Thyroid gland (tissue), 4 donors: ENCODE results near the gene PEX7. TPM values are rescaled to one million over a fixed set of nuclear protein-coding genes. Genes with fewer than 3 reads are reported as not detected.
"Not testable (repeated sequence)": the region's sequence is repeated elsewhere in the genome, so short reads cannot be mapped to it uniquely, and the experiment has no call there.

Source experiments
- DNase-seq, 2 donors: peaks; one replicate each; pipeline ENCODE4 v3.0.0-alpha.2; 2019
- H3K27ac ChIP-seq, 3 donors: fragments of 200-600 bp; sonication (generic); 1 replicate in 2 of 3; 2 replicates in 1 of 3; pipeline ENCODE4 v1.5.1; 2016 to 2019; ENCODE audit warnings: mild to moderate bottlenecking in 1 of 3, moderate library complexity in 1 of 3
- H3K27me3 ChIP-seq: fragments of 200-600 bp; sonication (generic); one replicate; pipeline ENCODE4 v1.5.1; 2019
- H3K36me3 ChIP-seq, 2 donors: fragments of 200-600 bp; sonication (generic); one replicate each; pipeline ENCODE4 v1.5.1; 2016 to 2019
- H3K4me1 ChIP-seq, 2 donors: fragments of 200-600 bp; sonication (generic); one replicate each; pipeline ENCODE4 v1.5.1; 2017 to 2019
- H3K4me3 ChIP-seq, 3 donors: fragments of 200-600 bp; sonication (generic); replicated peaks in 1 of 3; 1 replicate in 2 of 3; 2 replicates in 1 of 3; pipeline ENCODE4 v1.5.1; 2016; ENCODE audit warnings: mild to moderate bottlenecking in 1 of 3
- H3K9me3 ChIP-seq: fragments of 200-600 bp; sonication (generic); one replicate; pipeline ENCODE4 v1.5.1; 2017
- CTCF ChIP-seq, 6 experiments: fragments of 200-600 bp in 3 of 6; fragments of 450-650 bp in 3 of 6; sonication (generic) in 3 of 6; IDR thresholded peaks; one replicate each; pipeline ENCODE4 v1.5.1; 2016 to 2019; ENCODE audit warnings: antibody characterized with exemption in 6 of 6, mild to moderate bottlenecking in 2 of 6, inconsistent platforms in 1 of 6, moderate library complexity in 1 of 6
- POLR2A ChIP-seq, 2 donors: fragments of 450-650 bp; IDR thresholded peaks; one replicate each; pipeline ENCODE4 v1.6.1; 2017; ENCODE audit warnings: antibody characterized with exemption in 2 of 2, mild to moderate bottlenecking in 2 of 2, moderate library complexity in 1 of 2
- WGBS, 2 donors: methylation state at CpG; one replicate each; pipeline ENCODE4 v1.1.5; 2017; 5-methylcytosine and 5-hydroxymethylcytosine counted together
- intact Hi-C: fragments of 100-400 bp; cut with DNase I; formaldehyde crosslinking; loops from one replicate; pipeline ENCODE4 v1.15.1; 2023
- total RNA-seq, 4 donors: library from RNA; depleted of rRNA; stranded (reverse); fragments of >200 nt; gene quantifications; one replicate each; pipeline ENCODE4 v1.2.3, GENCODE V29; 2016

PEX7 gene
- total RNA-seq, 4 donors from 2014 or later, result 16.4 to 23.9 (median 18.2) TPM

- H3K9me3 ChIP-seq, result no peaks in the 10 kb centered on the region
- peaks cover 0 to 5% of the 10 kb centered on the region in 2 donors for H3K36me3 ChIP-seq
- TF ChIP-seq POLR2A (IDR thresholded peaks at IDR 0.05) (no peak), CTCF (IDR thresholded peaks at IDR 0.05) (no peak)
- 91 to 95% methylated on average over 3 of the region's 3 CpGs for WGBS, 2 donors
- no peak overlapping the region for H3K27ac ChIP-seq
- H3K27me3 ChIP-seq, result no peaks in the 10 kb centered on the region
- no peak for DNase-seq
- no peaks in the 10 kb centered on the region for H3K4me1 ChIP-seq
- intact Hi-C loops, result no loop called here
- no peak overlapping the region for H3K4me3 ChIP-seq
These were observed 73.5 kb downstream of the PEX7 start for GRCh38 chr6:136895901-136896300.

- TF ChIP-seq CTCF (IDR thresholded peaks at IDR 0.05) (no peak), POLR2A (IDR thresholded peaks at IDR 0.05) (no peak)
- H3K9me3 ChIP-seq, result no peaks in the 10 kb centered on the region
- intact Hi-C loops, result no loop called here
- no peak overlapping the region for H3K27ac ChIP-seq
- 43 to 95% methylated on average over 1 of the region's 1 CpG for WGBS, 2 donors
- H3K4me1 ChIP-seq, result no peaks in the 10 kb centered on the region
- H3K4me3 ChIP-seq, result no peak overlapping the region
- H3K36me3 ChIP-seq, result peaks cover 0 to 8% of the 10 kb centered on the region in 2 donors
- DNase-seq, result no peak
- H3K27me3 ChIP-seq, result no peaks in the 10 kb centered on the region
These were observed 74.7 kb downstream of the PEX7 start for GRCh38 chr6:136897071-136897470.

GRCh38 chr6:136901212-136901784 is 78.9 kb downstream of the PEX7 start:
- Histone ChIP-seq H3K4me3 (no peak overlapping the region), H3K36me3 (peaks cover 0 to 16% of the 10 kb centered on the region in 2 donors), H3K27me3 (no peaks in the 10 kb centered on the region), H3K27ac (no peak overlapping the region), H3K9me3 (no peaks in the 10 kb centered on the region), H3K4me1 (no peaks in the 10 kb centered on the region)
- WGBS, 2 donors, result 84 to 86% methylated on average over 5 of the region's 5 CpGs
- intact Hi-C loops, result no loop called here
- peak in 1 of 2 donors; percentile 5 for DNase-seq
- TF ChIP-seq CTCF (IDR thresholded peaks at IDR 0.05) (no peak), POLR2A (IDR thresholded peaks at IDR 0.05) (no peak)

- H3K27me3 ChIP-seq, H3K4me3 ChIP-seq, H3K27ac ChIP-seq, DNase-seq, H3K4me1 ChIP-seq, intact Hi-C loops, H3K9me3 ChIP-seq: not testable (repeated sequence)
- H3K36me3 ChIP-seq, result peaks cover 0 to 11% of the 10 kb centered on the region in 2 donors
- WGBS, 2 donors, result 98 to 99% methylated on average over 3 of the region's 3 CpGs
These were observed 82.1 kb downstream of the PEX7 start for GRCh38 chr6:136904477-136904876.

- Histone ChIP-seq H3K4me3 (no peak overlapping the region), H3K4me1 (no peaks in the 10 kb centered on the region), H3K9me3 (no peaks in the 10 kb centered on the region), H3K27ac (no peak overlapping the region), H3K36me3 (peaks cover 0 to 4% of the 10 kb centered on the region in 2 donors), H3K27me3 (no peaks in the 10 kb centered on the region)
- DNase-seq, result no peak
- intact Hi-C loops, result no loop called here
- 91 to 100% methylated on average over 1 of the region's 1 CpG for WGBS, 2 donors
- TF ChIP-seq POLR2A (IDR thresholded peaks at IDR 0.05), result no peak
- TF ChIP-seq CTCF (IDR thresholded peaks at IDR 0.05), result no peak
These were observed 92.6 kb downstream of the PEX7 start for GRCh38 chr6:136914947-136915346.
